PC-3 (cell line): Measurements from ENCODE around the gene CFAP20DC.

ENCODE experiments used
- CTCF ChIP-seq: fragments of 300-600 bp; sonication (generic); conservative IDR thresholded peaks from 2 replicates; pipeline ENCODE4 v1.5.1; 2017; ENCODE audit warnings: antibody characterized with exemption, low read depth, mild to moderate bottlenecking, low read length
- EZH2 ChIP-seq: fragments of 300-600 bp; sonication (generic); IDR thresholded peaks from one replicate; pipeline ENCODE4 v1.6.1; 2017; ENCODE audit warnings: antibody characterized with exemption, mild to moderate bottlenecking, low read length; ENCODE audit not compliant: unreplicated experiment
- EZH2phosphoT487 ChIP-seq: fragments of 300-600 bp; sonication (generic); IDR thresholded peaks from 2 replicates; pipeline ENCODE4 v1.6.1; 2018; ENCODE audit warnings: mild to moderate bottlenecking, antibody characterized with exemption, low read length, borderline replicate concordance

- TF ChIP-seq CTCF (no peak), EZH2 (no peak), EZH2phosphoT487 (no peak)
Measured at GRCh38 chr3:58798312-58798711, 251.5 kb downstream of the CFAP20DC start.
